Spleen (tissue), 11 donors: Measurements from ENCODE around the gene PLA2G15. TPM values are rescaled to one million over a fixed set of nuclear protein-coding genes. Genes with fewer than 3 reads are reported as not detected.

ENCODE experiments used
- DNase-seq: peaks from one replicate; pipeline ENCODE4 v3.0.0-alpha.2; 2020
- H3K27ac ChIP-seq, 8 donors: fragments of 200-600 bp; sonication (generic) in 7 of 8; 1 replicate in 4 of 8; 2 replicates in 4 of 8; pipeline versions ENCODE4 v1.5.0 to v1.8.0; 2016 to 2021; ENCODE audit warnings: inconsistent platforms in 4 of 8, mild to moderate bottlenecking in 4 of 8, moderate library complexity in 1 of 8
- H3K27me3 ChIP-seq, 7 donors: fragments of 200-600 bp; sonication (generic) in 6 of 7; replicated peaks in 1 of 7; 1 replicate in 4 of 7; 2 replicates in 3 of 7; pipeline versions ENCODE4 v1.5.0 to v1.8.0; 2016 to 2021; ENCODE audit warnings: inconsistent platforms in 3 of 7, mild to moderate bottlenecking in 1 of 7
- H3K36me3 ChIP-seq, 6 donors: fragments of 200-600 bp; sonication (generic) in 5 of 6; 1 replicate in 4 of 6; 2 replicates in 2 of 6; pipeline versions ENCODE4 v1.5.0 to v1.8.0; 2016 to 2021; ENCODE audit warnings: inconsistent platforms in 2 of 6
- H3K4me1 ChIP-seq, 6 donors: fragments of 200-600 bp; sonication (generic) in 5 of 6; 1 replicate in 3 of 6; 2 replicates in 3 of 6; pipeline versions ENCODE4 v1.5.0 to v1.8.0; 2016 to 2021; ENCODE audit warnings: inconsistent platforms in 3 of 6
- H3K4me3 ChIP-seq, 8 donors: fragments of 200-600 bp; sonication (generic) in 7 of 8; 1 replicate in 4 of 8; 2 replicates in 4 of 8; pipeline versions ENCODE4 v1.5.0 to v1.8.0; 2016 to 2021; ENCODE audit warnings: inconsistent platforms in 4 of 8, mild to moderate bottlenecking in 4 of 8, moderate library complexity in 2 of 8
- H3K9me3 ChIP-seq, 8 donors: fragments of 200-600 bp; sonication (generic) in 7 of 8; 1 replicate in 4 of 8; 2 replicates in 4 of 8; pipeline versions ENCODE4 v1.5.0 to v1.8.0; 2016 to 2021; ENCODE audit warnings: inconsistent platforms in 4 of 8
- CTCF ChIP-seq, 11 experiments: fragments of 200-600 bp in 7 of 11; fragments of 450-650 bp in 4 of 11; sonication (generic) in 4 of 11; IDR thresholded peaks in 8 of 11; conservative IDR thresholded peaks in 3 of 11; 1 replicate in 7 of 11; 2 replicates in 4 of 11; pipeline versions ENCODE4 v1.4.0 to v1.8.0; 2016 to 2021; ENCODE audit warnings: antibody characterized with exemption in 11 of 11, inconsistent platforms in 4 of 11, mild to moderate bottlenecking in 1 of 11
- POLR2A ChIP-seq, 3 donors: fragments of 450-650 bp; IDR thresholded peaks; one replicate each; pipeline ENCODE4 v1.5.1; 2017; ENCODE audit warnings: antibody characterized with exemption in 3 of 3, mild to moderate bottlenecking in 1 of 3
- POLR2AphosphoS5 ChIP-seq, 3 donors: sonication (generic); formaldehyde crosslinking; IDR thresholded peaks; one replicate each; pipeline ENCODE4 v1.5.1; 2017; ENCODE audit warnings: antibody characterized with exemption in 3 of 3
- WGBS, 5 donors: extraction: QIAGEN DNeasy Blood & Tissue Kit in 3 of 5; methylation state at CpG; one replicate each; pipeline versions ENCODE4 v1.1.5 to v1.1.7; 2013 to 2018; 5-methylcytosine and 5-hydroxymethylcytosine counted together
- intact Hi-C: fragments of 100-400 bp; cut with DNase I; formaldehyde crosslinking; loops from one replicate; pipeline ENCODE4 v1.15.0; 2023; ENCODE audit warnings: low total_unique reads
- polyA plus RNA-seq, 3 donors: library from polyadenylated mRNA; stranded (reverse); fragments of 200-250 nt; gene quantifications; one replicate each; pipeline ENCODE4 v1.2.1, GENCODE V29; 2013
- total RNA-seq, 7 donors: library from RNA; depleted of rRNA in 3 of 7; stranded (reverse); fragments of >200 nt in 3 of 7; fragmentation: NEBNext Ultra II Directional in 4 of 7; extraction: Animal tissue kit (Norgen Biotek cat#: 25700) in 4 of 7; gene quantifications; one replicate each; pipeline versions ENCODE4 v1.1.0 to v1.2.1, GENCODE V29; 2016 to 2021
- donor health status: healthy with polysubstance abuse.
- donor health status: DM: no; HTN: no; CAD: no; lungs with moderate emphysema.
- donor health status: DM: no; HTN: no; CAD: no.
- donor health status: Bipolar disorder and iron deficiency.
- donor health status: healthy.
- donor health status: DM: no; HTN: no; CAD: no.
- donor health status: DM: yes; HTN: yes; CAD: no.

The PLA2G15 gene
- total and polyA plus RNA-seq, 10 donors: 6.3 to 40.4 (median 28.3) TPM

GRCh38 chr16:68216240-68216639, 28.9 kb upstream of the PLA2G15 start:
- Histone ChIP-seq H3K36me3 (peaks cover 0 to 64% (median 14%) of the 10 kb centered on the region in 6 donors), H3K4me3 (no peak overlapping the region), H3K4me1 (peaks cover 0 to 11% (median 0%) of the 10 kb centered on the region in 6 donors), H3K27ac (no peak overlapping the region), H3K27me3 (no peaks in the 10 kb centered on the region), H3K9me3 (no peaks in the 10 kb centered on the region)
- no peak for DNase-seq
- intact Hi-C loops: no loop called here
- 91 to 97% (median 92%) methylated on average over 3 of the region's 3 CpGs for WGBS, 5 donors
- TF ChIP-seq POLR2A (IDR thresholded peaks at IDR 0.05): no peak
- no peak for TF ChIP-seq POLR2AphosphoS5 (IDR thresholded peaks at IDR 0.05)

GRCh38 chr16:68217506-68217905, 27.7 kb upstream of the PLA2G15 start:
- intact Hi-C loops: no loop called here
- no peak overlapping the region for H3K4me3 ChIP-seq
- no peak overlapping the region for H3K27ac ChIP-seq
- TF ChIP-seq POLR2A (IDR thresholded peaks at IDR 0.05) (no peak), CTCF (IDR thresholded peaks at IDR 0.05 in 8 of 11, conservative IDR thresholded peaks at IDR 0.05 in 3 of 11) (no peak), POLR2AphosphoS5 (IDR thresholded peaks at IDR 0.05) (no peak)
- WGBS, 5 donors: 66 to 81% (median 76%) methylated on average over 4 of the region's 4 CpGs
- no peaks in the 10 kb centered on the region for H3K27me3 ChIP-seq
- H3K36me3 ChIP-seq: peaks cover 0 to 74% (median 20%) of the 10 kb centered on the region in 6 donors
- DNase-seq: no peak
- H3K9me3 ChIP-seq: no peaks in the 10 kb centered on the region
- peaks cover 0 to 11% (median 0%) of the 10 kb centered on the region in 6 donors for H3K4me1 ChIP-seq

GRCh38 chr16:68219725-68220351, 25.3 kb upstream of the PLA2G15 start:
- WGBS, 5 donors: 85 to 94% (median 91%) methylated on average over 6 of the region's 6 CpGs
- Histone ChIP-seq H3K27ac (no peak overlapping the region), H3K36me3 (peaks cover 0 to 77% (median 16%) of the 10 kb centered on the region in 6 donors), H3K4me1 (no peaks in the 10 kb centered on the region), H3K27me3 (no peaks in the 10 kb centered on the region), H3K4me3 (no peak overlapping the region), H3K9me3 (no peaks in the 10 kb centered on the region)
- intact Hi-C loops: loop anchor here (10.0 kb wide), 1 partner anchor 125 kb away; no protein-coding TSS in a partner anchor
- no peak for TF ChIP-seq POLR2A (IDR thresholded peaks at IDR 0.05)
- TF ChIP-seq CTCF (IDR thresholded peaks at IDR 0.05 in 8 of 11, conservative IDR thresholded peaks at IDR 0.05 in 3 of 11): no peak
- no peak for TF ChIP-seq POLR2AphosphoS5 (IDR thresholded peaks at IDR 0.05)
- DNase-seq: no peak

GRCh38 chr16:68223072-68223471, 22.1 kb upstream of the PLA2G15 start:
- no peaks in the 10 kb centered on the region for H3K9me3 ChIP-seq
- H3K27me3 ChIP-seq: no peaks in the 10 kb centered on the region
- peaks cover 8 to 21% (median 11%) of the 10 kb centered on the region in 6 donors for H3K4me1 ChIP-seq
- TF ChIP-seq CTCF (IDR thresholded peaks at IDR 0.05 in 8 of 11, conservative IDR thresholded peaks at IDR 0.05 in 3 of 11) (no peak), POLR2AphosphoS5 (IDR thresholded peaks at IDR 0.05) (no peak), POLR2A (IDR thresholded peaks at IDR 0.05) (no peak)
- H3K4me3 ChIP-seq: no peak overlapping the region
- 90 to 100% (median 93%) methylated on average over 1 of the region's 1 CpG for WGBS, 5 donors
- H3K36me3 ChIP-seq: peaks cover 0 to 78% (median 24%) of the 10 kb centered on the region in 6 donors
- H3K27ac ChIP-seq: no peak overlapping the region
- intact Hi-C loops: loop anchor here (10.0 kb wide), 1 partner anchor 128 kb away; no protein-coding TSS in a partner anchor
- no peak for DNase-seq
